Umbilical cord (tissue), 2 donors: Measurements from ENCODE around the gene TLE4. TPM values are rescaled to one million over a fixed set of nuclear protein-coding genes. Genes with fewer than 3 reads are reported as not detected.

ENCODE experiments used
- DNase-seq: peaks from one replicate; pipeline ENCODE4 v3.0.0-alpha.2; 2015; ENCODE audit warnings: low spot score
- total RNA-seq: library from RNA; depleted of rRNA; stranded (reverse); fragments of >200 nt; gene quantifications from one replicate; pipeline ENCODE4 v1.2.3, GENCODE V29; 2014; ENCODE audit warnings: low replicate concordance; ENCODE audit not compliant: insufficient read depth

TLE4 gene
- total RNA-seq, 1 donor from 2014 or later, result 30.1 TPM

DNA sequence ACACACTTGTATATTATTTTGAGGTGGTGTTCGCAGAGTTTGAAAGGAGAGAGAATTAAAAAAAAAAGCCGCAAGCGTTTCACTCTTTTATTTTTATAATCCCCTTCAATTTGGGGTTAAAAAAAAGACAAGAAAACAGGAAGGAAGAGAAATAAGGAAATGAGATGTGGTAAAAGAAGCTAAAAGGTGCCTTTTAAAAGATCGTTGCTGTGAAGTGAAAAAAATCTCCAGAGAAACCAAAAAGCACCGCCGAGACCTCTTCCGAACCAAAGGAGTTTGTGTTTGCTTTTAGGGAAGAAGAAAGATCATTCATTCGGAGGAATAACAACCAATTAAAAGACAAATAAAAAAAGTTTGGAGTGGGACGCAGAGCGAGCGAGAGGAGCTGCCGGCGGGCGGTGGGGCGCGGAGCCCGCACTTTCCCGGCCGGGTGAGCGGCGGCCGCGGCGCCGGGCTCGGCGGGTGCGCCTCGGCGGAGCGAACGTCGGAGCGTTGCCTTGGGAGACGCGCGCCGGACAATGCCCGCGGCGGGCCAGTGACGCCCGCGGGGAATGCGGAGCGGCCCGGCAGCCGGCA, 355 bp downstream of the TLE4 start:
- peak; percentile 62 for DNase-seq

GRCh38 chr9:79572608-79573411, 1.0 kb downstream of the TLE4 start:
- peak; percentile 38 for DNase-seq

- DNase-seq, result no peak
Observed at GRCh38 chr9:79573412-79573923, 1.7 kb downstream of the TLE4 start.

DNA sequence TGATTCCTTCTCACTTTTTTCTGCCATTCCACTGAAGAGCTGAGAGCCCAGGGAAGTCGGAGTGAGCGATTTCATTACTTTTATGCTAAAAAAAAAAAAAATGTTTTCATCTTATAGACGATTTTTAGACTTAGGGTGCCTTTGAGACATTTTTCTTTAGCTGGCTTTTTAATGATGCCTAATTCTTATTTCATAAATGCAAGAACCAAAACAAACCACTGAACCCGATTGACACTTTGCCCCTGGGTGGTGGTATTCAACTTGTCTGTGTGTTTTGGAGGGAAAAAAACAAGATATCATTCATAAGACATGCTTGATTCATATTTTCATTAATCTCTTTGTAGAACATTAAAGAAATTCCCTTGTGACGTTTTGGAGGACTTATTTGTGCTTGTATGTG, 2.4 kb downstream of the TLE4 start:
- no peak for DNase-seq

DNA sequence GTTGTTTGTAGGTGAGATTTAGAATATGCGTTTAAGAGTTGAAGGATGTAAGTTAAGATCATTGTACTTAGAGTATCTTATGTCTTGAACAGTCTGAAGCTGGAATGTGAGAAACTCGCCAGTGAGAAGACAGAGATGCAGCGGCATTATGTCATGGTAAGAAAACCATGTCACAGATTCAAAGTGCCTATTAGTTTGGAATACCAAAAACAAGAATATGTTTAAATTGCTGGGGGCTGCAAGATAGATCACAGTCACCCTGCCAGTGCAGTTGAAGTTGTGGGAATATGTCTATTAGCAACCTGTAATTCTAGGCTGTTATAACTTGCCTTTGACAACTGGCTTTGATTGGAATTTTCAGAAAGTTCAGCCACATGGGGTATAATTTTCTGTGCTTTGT, 3.0 kb downstream of the TLE4 start:
- DNase-seq, result peak; percentile 22

DNA sequence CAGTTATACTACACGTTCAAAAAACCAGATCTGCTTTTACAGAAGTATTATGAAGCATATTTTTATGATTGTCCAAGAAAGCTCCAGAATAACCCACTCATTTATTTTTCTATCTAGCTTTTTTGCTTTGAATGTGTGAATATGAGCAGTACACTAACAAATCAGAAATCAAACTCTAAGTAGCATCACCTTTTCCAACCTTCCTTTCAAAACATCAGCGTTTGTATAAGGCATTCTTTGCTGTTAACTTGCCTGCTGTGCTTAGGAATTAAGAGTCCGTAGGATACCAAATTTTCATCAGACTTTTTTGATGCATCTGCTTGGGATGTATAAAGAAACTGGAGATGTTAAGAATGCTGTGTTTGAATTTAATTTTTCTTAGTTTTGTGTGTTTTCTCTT, 3.8 kb downstream of the TLE4 start:
- DNase-seq, result no peak

DNA sequence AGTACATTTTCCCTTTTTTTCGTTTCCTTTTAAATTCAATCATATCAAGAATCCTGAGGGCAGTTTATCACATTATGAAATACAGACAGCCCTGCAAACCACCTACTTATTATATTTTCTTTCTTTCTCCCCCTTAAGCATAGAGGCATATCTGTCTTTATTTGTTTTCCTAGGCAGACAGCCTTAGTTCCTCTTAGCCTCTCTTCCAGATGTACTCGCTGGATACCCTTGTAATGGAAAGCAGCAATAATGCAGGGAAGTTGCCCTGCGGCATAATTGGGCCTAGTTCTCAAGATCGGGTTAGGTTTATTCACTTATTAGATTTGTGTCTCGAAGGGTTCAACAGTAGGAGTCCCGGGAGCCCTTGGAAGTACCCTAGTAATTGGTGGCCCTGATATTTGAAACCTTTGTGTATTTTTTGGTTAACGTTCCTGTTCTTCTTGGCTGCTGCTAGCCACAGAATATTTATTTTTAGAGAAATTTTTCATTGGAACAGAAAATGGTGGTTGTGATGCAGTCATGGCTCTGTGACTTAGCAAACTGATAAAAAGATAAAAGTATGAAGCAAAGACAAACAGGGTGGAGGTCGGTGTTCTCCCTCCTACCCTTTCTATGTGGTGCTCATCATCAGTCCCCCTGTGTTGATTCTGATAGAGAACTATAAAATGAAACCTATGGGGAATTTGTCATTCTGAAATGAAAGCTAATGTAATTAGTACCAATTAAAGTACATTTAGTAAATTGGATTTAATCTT, 6.4 kb downstream of the TLE4 start:
- no peak for DNase-seq

DNA sequence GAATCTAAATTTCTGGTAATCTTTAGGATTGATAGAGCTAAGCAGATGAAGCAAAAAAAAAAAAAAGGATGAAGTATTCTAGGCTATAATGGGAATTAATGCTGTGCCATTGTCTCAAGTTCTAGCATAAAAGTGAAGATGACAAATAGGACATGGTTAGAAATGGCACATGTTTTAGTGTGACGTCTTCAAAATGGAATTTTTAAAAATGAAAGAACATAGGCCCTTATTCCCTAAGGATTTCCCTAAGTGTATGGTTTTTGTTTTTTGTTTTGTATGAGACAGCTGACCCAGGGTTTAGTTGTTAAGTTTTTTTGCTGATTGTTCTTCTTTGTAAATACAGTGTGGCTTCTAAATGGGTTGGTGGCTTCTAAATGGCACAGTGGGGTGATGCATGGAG, 7.1 kb downstream of the TLE4 start:
- DNase-seq, result no peak

GRCh38 chr9:79579624-79580023, 7.9 kb downstream of the TLE4 start:
- no peak for DNase-seq

DNA sequence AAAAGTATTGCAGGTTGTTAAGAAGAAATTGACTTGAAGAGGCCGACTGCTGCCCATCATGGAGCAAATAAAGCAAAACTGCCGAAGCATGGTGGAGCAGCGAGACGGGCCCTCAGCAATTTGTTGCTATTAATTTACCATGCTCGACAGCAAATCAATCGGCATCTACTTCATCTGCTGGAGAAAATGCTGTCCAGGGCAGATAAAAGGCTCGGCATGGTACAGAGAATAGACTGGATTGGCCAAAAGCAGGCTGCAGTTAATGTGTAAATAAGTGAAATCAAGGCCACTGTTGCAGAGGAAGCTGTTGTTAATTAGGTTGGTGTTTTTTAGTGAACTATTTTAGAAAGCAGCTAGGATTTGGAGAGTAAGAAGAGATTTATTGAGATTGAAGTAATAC, 8.3 kb downstream of the TLE4 start:
- no peak for DNase-seq

GRCh38 chr9:79581388-79581787, 9.6 kb downstream of the TLE4 start:
- DNase-seq, result peak; percentile 35

DNA sequence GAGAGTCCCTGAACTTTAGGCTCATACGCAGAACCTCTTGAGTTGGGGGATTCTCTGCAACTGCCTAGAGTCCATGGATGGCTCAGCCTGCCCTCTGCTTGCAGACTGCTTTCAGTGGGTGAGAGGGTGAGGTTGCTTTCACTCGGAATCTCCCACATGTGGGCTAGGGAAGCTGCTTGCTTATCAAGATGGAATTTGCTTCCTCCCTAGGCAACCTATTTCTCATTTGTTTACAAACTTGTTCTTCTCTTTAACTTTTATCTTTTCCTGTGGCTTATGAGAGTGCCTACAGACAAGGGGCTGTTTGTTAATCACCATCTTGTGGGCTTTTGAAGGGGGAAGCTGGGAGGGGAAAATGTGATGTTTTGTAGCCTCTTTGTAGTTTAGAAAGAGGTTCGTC, 10.0 kb downstream of the TLE4 start:
- peak; percentile 35 for DNase-seq

- peak; percentile 57 for DNase-seq
Observed at GRCh38 chr9:79583952-79584654, 12.3 kb downstream of the TLE4 start.

DNA sequence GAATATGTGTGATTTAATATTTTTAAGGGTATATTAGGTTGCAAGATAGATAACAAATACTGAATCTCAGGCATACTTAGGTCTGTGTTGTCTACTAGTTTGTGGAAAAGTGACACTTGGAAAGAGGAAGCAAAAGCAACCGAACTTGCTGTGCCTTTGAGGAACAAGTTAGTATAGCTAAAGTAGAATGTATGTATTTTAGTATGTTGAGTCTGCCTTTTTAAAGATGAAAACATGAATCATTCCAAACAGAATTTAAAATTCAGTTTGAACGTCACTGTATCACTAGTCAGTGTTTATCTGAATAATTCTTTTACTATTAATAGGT, 12.9 kb downstream of the TLE4 start:
- no peak for DNase-seq

DNA sequence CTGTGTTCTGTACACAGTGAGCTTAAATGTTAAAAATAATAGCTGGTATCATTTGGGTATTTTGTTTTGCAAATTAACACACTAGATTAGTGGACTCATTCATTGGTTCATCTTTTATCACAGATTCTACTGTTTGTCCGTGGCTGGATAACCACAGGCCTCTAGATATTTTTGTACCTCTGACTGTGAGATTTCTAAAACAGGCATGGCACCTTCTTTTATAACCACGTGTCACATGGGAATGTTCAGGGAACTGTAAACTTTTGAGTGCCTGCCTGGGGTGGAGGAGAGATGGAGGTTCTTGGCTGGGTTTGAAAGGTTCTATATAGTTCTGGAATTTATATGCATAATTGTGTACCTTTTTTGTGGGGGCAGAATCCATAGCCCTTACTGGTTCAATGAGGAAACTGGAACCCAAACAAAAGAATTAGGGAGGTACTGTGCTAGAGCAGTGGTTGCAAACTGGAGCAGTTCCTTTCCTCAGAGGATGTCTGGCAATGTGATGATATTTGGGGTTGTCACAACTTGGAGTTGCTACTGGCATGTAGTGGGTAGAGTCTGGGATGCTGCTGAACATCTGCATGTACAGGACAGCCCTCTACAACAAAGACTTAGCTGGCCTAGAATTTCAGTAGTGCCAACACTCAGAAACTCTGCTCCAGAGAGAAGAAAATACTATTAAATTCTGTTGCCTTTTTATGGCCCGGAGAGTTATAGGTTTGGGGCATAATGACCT, 16.9 kb downstream of the TLE4 start:
- no peak for DNase-seq

- no peak for DNase-seq
Observed at GRCh38 chr9:79591458-79591857, 19.7 kb downstream of the TLE4 start.

GRCh38 chr9:79592726-79593493, 21.1 kb downstream of the TLE4 start:
- DNase-seq, result no peak

DNA sequence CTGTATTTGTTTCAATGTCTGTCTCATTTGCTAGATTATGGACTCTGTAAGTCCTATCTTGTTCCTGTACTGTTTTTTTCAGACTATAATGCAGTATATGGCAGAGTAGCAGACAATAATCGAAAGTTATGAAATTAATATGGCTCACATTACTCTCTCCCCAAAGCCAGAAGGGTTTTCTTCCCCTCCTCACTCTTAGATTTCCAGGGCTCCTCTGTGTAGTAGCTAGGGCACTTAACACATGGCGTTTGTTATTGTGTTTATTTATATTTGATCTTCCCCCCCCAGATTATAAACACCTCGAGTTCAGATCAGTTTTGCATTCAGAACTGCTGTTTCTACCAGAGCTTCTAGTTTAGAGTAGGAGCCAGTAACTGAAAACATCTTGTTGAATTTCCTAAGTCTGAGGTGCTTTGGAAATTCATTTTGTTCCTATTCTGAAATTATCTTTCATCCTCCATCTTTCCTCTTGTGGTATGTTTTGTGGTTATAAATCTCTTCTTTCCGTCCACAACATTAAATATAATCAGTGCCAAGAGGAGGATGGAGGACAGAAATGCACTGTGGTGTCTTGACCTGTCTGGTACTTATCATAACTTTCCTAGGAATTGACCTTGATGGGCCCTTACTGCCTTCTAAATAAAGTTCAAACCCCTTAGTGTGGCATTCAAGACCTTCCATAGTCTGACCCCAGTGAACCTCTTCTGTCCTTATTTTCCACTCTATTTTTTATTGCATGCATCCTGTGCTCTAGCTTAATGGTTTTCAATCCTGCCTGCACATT, 27.0 kb downstream of the TLE4 start:
- no peak for DNase-seq

DNA sequence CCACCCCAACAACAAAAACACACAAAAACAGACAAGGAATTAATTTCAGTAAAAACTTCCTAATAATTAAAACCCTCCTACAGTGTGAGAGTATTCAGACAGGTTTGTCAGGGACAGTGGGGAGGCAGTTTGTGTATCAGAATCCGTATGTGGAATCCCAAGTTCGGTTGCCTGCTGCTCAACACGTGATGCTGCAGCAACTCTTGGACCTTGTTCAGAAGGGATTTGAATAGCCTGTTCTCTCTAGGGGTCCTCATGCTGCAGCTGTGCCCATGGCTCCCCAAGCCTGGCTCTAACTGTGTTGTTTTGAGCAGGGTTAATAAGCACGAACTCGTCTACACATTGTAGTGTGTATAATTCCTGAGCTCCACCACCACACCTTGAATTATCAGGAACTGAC, 28.7 kb downstream of the TLE4 start:
- no peak for DNase-seq
